Activated gamma-delta T cell treated with Interleukin-2 at 50 U/mL for 16 hours (primary cell): ENCODE results near the gene SIX1.

Experiments used
- DNase-seq: peaks from one replicate; pipeline ENCODE4 v3.0.0-alpha.2; 2020

Gene SIX1

DNA sequence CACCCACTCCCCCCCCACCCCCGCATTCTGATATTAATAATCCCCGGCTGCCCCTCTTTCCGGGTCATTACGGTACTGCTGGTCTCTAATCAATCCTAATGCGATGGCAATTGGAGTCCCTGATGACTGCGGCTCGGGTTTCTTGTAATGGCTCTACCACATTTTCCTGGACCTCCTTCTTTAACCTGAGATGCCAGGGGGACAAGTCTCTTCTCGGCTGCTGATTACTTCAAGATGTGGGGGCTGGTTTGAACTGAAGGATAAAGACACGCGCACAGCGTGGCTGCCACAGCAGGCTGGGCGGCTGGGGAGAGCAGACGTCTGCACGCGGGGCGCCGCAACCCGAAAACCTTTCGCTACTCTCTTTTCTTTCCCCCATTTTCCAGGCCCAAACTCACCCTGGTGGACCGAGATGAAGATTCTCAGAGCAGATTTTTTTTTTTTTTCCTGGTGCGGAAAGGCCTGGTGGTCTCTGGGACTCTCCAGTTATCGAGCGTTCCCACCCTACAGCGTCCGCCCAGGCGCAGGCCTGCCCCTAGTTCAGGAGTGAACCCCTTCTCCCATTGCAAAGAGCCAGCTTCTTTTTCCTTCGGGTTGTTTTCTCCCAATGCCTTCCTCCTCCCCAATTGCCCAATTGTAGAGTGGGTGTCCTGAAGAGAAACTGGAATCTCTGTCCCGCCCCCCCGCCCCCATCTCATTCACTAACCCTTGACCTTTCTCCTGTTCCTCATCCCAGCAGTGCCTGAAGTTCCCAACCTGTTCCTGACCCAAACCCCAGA lies 6.0 kb upstream of the SIX1 start:
- no peak for DNase-seq

DNA sequence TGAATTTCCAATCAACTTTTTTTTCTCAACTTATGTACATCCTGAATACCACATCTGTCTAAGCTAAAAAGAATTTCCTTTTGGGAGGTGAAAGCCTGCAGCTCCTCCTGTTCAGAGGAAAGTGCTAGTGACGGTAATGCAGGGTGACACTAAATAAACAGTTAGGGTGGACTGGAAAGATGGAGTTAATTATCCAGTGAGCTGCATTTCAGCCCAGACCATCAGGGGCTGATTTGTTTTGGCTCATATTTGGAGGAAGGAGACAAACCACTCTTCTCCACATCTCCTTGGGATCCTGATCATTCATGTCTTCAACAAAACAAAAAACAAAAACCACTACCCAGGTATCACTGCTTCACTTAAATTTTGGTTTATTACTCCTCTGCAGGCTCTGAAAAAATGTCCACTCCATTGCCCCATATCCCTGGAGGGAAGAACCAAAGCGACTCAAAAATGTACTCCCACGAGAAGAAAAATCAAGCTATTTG lies 5.1 kb upstream of the SIX1 start:
- no peak for DNase-seq

DNA sequence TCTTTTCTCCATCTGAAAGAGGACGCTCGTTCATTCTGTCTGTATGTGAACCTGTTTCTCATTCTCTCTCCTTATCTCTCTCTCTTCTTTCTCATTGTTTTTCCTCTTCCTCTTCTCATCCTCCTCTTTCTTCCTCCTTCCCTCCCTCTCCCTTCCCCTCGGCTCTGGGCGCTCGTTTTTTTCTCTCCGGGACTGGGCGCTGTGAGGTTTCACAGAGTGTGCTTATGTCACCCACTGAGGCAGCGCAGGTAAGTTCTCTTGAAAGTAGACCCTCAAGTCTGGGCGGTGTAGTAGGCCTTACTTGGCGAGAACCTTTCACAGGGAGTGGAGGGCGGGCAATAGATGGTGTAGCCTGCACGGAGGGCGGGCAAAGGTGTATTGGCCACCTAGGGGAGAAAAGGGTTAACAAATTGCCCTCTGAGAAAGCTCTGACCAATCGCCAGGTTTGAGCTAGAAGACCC lies 4.5 kb upstream of the SIX1 start:
- no peak for DNase-seq

DNA sequence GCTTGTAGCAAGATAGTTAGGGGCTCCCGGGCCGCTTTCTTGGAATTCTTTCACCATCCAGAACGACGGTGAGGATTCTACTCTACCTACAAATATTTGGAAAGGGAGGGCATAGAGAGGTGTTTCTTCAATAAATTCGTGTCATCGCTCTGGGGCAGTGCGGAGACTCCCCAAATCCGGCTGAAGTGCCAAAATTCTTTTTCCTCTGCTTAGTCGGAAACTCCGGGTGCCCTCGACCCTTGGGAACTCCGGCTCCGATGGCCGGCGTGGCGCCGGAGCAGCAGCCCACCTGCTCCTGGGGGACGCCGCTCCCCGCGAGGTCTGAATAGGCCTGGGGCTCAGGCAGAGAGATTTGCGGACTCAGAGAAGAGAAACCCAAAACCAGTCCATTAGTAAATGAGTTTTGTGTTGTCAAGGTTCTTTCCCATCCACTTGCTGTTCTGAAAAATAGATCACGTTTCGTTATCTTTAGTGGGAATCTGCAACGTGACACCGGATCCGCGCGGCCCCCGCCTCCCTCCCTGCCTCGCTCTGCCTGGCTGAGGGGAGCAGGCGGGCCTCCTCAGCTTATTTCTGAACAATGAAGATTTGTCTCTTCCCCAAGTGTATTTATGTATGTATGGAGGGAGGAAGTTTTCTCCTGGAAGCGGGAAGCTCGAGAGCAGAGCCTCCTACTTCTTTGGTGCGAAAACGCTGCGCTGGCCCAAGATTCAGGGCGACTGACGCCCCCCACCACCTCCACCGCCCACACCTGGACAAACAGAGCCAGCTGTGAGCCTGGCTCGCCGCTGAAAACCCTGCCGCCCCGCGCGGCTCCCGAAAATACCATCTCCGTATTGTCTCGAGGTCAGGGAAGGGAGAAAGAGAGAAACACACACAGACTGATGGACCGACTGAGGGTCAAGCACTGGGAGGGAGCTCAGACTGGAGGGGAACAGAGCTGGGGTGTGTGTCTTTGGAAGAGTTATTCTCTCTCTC lies 3.7 kb upstream of the SIX1 start:
- DNase-seq = no peak

DNA sequence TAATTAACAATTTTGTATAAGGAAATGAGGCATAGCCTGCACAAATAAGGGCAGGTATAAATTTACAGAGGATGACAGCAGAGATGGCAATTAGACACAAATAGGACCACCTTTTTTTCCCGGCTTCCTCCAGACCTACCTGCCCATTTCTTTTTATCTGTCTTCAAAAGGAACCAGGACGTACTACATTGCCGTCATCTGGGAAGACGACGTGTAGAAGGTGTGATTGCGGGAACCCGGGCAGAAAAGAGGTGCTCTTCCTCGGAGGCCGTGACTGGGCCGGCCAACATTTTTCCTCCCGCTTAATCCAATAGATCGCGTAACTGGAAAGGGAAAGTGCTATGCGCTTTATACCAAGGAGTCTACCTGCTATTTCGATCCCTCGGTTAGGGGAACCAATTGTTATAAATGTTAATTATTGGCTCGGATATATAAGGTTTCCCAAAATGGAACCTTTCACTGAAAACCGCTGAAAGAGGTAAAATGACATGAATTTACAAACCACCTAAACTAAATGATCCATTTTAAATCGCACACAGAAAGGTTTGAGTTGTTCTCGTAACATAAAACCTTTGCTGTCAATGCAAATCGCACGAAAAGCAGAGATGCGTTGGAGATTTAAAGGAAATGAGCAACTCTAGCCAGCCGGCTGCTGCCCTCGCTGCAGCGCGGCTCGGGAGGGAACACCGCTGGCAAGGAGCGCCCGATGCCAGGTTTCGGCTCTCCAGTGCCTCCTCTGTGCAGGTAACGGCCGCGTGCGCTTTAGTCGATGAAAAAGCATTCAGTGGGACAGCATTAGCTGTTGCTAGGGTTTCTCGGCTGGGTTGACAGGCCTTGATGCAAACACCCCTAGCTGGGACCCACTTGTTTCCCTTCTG lies 2.8 kb upstream of the SIX1 start:
- no peak for DNase-seq

DNA sequence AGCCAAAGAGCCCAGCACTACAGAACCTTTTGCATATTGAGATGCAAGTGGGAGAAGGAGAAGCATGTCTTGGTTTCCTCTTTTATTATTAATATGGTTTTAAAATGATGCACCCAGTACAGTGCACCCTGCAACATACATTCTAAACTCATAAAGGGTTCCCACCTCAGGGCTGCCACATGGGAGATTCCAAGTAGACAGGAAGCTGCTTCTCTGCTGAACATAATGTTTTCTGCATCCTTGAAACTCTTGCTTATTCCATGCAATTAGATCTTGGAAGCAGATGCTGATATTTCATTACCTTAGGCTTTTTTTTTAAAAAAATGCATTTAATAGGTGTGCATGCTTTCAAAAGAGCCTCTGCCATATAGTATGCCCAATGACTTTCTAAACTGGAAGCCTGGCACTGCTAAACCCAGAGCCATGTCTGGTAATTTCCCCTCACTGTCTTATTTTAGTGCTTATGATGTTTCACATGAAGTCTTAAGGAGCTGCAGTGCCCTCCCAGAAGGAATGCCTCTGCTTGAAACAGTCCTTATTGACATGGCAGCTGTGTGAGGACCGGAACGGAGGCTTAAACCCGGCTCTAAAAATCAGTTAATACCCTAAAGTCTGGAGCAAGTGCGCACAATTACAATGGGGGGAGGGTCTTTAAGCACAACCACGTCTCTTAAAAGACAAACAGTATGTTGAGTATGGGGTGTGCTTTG lies 2.0 kb upstream of the SIX1 start:
- DNase-seq = no peak

DNA sequence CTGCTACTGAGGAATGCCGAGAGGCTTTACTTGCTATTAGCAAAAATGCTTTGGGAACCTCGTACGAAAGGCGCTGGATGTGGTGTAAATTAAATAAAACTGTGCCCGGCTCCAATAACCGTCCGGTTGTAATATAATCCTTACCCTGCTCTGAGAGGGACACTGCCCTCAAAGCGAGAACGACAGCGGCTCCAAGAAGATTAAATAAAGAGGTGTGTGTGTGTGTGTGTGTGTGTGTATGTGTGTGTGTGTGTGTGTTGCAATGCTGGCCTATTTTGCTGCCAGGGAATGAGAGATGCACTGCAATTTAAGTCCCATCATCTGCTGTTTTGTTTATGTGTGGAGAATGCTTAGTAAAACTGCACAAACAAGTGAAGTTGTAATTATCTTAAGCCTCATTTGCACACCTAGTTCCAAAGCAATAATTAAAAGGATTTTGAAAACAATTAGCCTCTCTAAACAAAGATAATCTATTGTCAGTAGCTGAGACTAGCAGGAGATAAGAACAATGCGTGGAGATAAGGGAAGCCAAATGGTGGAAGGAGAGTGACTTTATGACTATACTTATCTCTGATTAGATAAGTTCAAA lies 1.2 kb upstream of the SIX1 start:
- DNase-seq = no peak

DNA sequence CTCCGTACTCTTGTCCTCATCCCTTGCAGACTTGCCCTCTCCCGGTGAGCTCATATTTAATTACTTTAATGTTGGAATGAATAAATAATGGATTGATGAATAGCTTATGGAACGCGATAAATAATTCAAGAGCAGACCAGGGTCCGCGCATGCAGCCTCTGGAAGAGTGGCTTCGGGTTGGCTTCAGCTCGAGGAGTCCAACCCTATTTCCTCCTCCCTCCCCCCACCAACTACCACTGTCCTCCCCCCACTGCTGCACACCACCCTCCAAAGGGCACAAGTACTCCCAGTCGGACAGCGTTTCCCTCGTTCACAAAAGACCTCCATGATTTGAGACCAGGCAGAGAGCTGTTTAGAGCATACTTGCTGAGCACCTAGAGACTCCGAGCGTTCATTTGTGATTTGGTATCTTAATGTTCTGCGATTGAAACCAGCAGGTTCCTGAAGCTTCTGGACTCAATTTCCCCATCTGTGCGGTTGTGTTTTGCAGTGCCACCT lies 647 bp upstream of the SIX1 start:
- no peak for DNase-seq

DNA sequence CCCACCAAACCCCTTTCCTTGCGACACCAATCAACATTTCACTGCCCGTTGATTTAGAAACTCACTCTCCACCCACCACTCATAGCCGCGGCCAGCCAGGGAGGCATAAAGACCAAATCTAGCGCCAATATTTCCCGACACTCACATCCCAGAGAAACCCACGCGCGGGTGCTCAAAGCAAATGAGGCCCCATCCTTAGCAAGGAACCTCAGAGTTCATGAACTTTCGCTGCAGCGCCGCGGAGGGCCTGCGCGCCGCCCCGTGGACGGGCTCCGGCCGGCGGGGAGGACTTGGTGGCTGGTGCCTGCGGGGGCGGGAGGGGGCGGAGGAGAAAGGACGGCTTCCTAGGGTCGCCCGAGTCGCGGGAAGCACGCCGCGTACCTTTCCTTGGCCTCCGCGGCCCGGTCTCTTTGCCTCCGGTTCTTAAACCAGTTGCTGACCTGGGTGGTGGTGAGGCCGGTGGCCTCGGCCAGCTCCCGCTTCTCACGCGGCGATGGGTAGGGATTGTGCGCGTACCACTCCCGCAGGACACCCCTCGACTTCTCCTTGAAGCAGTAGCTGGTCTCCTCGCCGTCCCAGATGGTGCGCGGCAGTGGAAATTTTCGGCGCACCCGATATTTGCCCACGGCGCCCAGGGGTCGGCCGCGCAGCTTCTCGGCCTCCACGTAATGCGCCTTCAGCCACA lies 886 bp downstream of the SIX1 start:
- DNase-seq = no peak

DNA sequence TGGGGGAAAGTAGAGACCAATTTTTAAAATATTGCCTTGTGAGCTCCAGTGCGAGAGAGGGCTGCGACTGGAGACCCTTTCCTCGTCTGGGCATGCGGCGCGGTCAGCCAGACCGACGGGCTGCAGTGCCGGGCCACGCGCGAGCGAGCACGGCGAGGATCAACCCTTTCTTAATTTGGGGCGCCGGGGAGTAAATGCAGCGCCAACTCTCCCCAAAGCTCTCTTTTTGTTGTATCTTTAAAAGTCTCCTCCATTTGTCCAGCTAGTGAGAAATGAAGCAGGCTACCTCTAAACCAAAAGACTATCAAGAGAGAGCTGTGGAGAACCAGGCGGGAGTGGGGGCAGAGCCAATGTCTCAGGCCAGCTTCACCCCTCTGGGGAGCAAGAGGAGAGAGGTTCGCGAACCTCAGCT lies 1.4 kb downstream of the SIX1 start:
- DNase-seq = no peak

DNA sequence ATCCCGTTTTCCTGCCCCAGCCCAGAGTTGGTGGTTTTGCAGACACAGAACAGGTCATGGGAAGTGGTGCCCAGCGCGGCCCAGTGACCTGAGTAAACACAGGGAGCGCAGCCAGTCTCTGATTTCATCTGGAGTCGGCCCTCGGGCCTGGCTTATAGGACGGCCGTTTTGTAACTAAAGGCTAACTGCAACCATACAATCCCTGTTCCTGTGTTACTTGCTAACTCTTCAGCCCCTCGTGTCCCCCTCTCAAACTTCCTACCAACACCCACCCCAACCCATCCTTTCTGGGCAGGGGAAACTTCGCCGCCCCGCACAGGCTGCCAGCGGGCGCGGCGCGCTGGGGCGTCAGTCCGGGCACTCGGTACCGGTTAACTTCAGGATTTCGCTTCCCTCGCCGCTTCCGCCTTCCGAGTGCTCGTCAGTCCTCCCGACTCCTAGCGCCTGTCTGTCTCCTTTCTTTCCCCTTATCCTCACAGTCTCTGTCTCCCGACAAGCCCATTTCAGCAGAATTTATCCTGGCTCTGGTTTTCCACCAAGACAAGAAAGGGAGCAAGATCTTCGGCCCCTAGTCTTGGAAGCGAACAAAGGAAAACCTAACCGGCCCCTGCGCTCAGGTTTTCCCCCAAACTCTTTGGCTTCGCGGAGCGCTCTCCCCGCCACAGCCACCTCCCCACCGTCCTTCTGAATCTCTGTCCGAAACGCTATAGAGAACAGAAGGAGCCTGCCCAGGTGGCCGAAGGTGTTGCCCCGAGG lies 2.0 kb downstream of the SIX1 start:
- DNase-seq = no peak

DNA sequence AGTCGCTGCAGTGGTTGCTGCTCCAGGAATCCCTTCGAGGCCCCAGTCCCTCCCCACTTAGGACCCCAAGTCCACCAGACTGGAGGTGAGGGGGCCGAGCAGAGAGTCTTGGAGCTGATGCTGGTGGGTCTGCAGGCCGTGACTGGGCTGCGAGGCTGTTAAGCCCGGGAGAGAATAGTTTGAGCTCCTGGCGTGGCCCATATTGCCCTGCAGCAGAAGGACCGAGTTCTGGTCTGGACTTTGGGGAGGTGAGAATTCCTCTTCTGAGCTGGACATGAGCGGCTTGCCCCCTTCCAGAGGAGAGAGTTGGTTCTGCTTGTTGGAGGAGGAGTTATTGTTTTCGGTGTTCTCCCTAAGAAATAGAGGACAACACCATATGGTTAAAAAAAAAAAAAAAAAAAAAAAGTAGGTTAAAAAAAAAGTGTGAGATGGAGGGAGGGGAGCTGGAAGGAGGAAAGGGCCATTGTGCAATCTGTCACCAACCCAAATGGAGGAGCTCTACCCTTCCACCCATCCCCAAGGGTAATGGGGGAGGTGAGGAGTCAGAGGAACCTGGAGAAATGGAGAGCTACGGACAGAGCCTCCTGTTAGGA lies 3.0 kb downstream of the SIX1 start:
- DNase-seq = no peak

DNA sequence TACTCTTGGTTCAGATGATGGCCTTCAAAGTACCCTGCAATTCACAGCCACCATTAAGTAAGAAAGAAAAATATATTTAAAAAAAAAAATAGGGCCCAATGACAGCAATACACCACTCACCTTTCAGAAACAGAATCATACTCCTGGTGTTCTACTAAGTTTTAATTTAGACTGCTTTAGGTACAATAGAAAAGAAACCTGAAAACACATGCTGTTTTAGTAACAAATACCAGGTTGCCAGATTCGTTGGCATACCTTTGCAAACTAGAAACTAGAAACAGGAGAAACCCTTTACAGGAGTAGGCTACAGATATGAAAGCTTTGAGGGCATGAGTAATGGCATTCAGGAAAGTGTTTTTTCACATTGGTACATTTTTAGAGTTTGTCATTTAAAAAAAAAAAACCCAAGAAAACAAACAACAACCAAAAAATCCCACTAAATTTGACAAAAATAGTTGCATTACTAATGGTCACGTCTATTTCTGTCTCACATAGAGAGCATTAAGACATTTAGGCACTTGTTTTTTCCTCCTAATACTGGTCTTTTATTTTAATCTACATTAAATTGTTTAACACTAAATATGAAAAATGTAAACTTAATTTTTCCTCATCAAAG lies 4.0 kb downstream of the SIX1 start:
- DNase-seq = no peak

DNA sequence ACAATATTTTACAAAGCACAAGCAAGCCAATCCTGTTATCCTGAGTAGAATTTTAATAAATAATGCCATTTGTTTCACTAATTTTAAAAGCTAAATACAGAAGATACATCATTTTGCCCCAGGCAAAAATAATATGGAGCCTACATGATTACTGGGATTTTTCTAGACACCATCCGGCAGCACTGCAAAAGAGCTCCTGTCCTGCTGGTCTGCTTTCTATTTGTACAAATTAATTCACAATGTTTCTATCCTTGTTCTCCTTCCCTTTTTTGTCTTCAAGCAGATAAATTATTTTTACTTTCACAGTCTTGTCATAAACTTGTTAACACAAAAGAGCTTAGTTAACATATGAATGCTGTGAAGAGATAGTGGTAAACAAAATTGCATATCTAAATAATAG lies 4.6 kb downstream of the SIX1 start:
- DNase-seq = no peak

DNA sequence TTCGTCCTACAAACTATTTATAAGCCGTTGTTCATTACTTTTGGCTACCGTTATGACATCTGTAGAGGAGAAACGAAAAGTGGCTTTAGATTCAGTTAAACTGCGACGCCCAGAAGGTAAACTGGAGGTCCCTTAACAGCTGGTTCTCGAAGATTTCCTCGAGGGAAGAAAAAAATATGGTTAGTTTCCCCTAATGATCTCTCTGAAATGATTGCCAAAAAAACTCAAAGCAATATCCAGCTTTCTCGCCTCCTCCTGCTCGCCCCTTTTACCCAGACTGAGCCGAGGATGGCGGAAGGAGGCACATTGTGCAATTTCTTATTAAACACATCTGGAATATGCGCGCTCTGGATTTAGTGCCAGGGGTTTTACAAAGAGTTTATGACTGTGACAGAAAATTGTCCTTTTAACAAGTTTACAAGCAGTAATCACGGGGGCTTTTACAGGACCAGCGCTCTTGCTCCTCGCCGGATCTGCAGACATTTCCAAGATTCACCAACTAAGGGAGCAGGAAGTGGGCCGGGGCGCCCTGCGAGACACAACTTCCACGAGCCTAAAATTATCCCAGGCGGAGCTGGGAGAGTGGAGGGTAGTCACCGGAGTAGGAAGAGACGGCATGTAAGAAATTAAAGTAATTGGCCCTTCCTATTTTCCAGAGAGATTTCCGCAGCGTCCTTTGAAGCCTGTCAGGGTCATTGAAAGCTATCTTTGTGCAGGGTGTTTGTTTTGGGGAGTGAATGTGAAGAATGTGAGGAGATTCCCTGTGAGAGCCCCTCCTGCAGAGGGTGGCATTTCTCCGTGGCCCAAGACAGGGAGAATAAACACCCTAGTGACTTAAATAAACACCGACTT lies 5.6 kb downstream of the SIX1 start:
- no peak for DNase-seq

DNA sequence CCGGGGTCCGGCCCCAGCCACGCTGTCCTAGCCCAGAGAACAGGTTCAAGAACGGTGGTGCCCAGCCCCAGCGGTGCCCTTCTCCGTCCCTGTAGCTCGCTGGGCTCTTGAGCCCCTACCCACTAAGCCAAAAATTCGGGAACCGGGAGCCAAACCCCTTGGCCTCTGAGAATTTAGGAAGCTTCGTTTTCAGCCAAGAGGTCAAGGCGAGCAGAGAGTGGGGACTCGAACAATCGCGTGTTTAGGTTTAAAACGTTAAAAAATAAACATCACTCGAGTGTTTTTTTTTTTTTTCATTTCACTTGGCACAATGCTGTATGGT lies 6.2 kb downstream of the SIX1 start:
- DNase-seq = no peak

DNA sequence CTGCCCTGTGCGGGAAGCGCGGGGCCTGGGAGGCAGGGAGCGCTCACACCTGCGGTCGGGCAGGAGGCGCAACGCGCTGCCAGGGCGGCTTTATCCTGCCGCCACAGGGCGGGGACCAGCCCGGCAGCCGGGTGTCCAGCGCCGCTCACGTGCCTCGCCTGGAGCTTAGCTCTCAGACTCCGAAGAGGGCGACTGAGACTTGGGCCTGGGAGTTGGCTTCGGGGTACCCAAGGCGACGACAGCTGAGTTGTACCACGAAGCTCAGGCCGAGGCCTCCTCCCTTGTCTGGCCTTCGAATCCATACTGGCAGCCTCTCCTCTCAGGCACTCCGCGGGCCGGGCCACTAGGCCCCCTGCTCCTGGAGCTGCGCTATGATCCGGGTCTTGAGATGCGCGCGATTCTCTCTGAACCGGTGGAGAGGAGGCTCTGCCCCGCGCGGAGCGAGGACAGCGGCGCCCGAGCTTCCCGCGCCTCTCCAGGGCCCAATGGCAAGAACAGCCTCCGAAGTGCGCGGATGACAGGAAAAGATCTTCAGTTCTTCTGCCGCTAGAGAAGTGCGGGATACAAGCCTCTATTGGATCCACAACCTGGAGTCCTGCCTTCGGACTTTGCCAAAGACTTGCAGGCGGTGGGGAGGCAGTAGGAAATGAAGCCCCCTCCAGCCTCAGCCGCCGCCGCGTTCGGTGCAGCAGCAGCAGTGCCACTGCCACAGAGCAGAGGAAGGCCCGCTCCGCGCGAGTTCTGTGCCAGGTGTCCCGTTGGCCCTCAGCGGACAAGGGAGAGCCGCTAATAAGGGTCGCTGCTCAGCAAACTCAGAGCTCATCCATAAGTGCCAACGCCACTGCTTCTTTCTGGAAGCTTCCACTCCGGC lies 6.8 kb downstream of the SIX1 start:
- no peak for DNase-seq
